ENCODE results near the gene PCSK9.

PCSK9 gene

DNA sequence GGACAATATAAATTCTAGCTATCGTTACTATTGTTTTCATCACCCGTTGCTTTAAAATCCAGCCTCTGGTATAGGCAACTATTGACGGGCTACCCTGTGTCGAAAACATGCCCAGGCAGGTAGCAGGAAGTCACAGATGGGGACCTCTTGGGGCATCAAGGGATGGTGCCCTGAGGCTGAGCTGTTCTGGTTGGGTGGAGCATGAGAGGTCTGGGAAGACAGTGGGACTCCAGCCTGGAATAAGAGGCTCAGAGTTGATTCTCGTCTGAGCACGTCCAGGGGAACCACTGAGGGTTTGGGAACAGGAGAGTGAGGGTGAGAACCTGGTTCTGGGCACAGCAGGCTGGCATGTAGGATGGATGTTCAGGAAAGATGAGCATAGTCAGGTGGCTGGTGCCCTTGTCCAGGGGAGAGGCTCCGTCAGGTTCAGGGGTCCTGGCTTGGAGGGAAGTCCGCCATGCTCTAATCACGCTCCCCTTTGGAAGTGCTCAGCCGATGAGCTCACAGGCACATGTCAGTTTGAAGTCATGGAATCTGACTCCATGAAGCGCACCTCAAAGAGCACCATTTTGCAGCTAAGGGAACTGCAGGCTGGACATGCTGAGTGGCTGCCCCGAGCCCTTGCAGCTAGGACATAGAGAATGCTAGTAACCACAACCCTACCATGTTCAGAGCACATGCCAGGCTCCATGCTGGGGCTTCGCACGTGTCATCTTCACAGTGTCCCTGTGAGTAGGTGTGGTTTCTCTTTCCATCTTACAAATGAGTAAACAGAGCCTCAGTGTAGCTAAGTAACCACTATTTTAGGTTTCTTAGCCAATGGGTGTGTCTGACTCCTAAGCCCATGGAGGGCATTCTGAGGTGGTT, 21.0 kb downstream of the PCSK9 start:
- no peak for DNase-seq

DNA sequence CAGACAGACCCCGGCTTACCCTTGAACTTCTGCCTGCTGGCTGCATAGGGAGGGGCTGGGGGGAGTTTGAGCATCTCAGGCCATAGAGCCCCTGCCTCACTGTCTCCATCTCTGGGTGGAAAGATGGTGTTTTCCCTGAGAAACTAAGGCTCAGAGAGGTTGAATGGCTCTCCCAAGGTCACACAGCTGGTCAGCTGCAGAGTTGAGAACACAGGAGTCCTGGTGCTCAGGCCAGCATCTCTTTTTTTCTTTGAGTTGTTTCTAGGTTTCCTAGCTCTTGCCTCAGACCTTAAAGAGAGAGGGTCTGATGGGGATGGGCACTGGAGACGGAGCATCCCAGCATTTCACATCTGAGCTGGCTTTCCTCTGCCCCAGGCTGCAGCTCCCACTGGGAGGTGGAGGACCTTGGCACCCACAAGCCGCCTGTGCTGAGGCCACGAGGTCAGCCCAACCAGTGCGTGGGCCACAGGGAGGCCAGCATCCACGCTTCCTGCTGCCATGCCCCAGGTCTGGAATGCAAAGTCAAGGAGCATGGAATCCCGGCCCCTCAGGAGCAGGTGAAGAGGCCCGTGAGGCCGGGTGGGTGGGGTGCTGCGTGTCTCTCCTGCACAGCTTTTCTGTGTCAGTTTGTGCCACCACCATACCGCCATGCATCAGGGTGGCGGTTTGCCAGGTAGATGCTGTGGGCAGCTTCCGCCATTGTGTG, 21.8 kb downstream of the PCSK9 start:
- DNase-seq = no peak

GRCh38 chr1:55061706-55062321, 22.5 kb downstream of the PCSK9 start:
- DNase-seq = no peak

GRCh38 chr1:55062801-55063576, 23.6 kb downstream of the PCSK9 start:
- DNase-seq = no peak

DNA sequence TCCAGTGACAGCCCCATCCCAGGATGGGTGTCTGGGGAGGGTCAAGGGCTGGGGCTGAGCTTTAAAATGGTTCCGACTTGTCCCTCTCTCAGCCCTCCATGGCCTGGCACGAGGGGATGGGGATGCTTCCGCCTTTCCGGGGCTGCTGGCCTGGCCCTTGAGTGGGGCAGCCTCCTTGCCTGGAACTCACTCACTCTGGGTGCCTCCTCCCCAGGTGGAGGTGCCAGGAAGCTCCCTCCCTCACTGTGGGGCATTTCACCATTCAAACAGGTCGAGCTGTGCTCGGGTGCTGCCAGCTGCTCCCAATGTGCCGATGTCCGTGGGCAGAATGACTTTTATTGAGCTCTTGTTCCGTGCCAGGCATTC, 24.2 kb downstream of the PCSK9 start:
- no peak for DNase-seq

- DNase-seq = no peak
Measured at GRCh38 chr1:55064071-55064581, 24.8 kb downstream of the PCSK9 start.

GRCh38 chr1:55064861-55065263, 25.5 kb downstream of the PCSK9 start:
- DNase-seq = no peak

DNA sequence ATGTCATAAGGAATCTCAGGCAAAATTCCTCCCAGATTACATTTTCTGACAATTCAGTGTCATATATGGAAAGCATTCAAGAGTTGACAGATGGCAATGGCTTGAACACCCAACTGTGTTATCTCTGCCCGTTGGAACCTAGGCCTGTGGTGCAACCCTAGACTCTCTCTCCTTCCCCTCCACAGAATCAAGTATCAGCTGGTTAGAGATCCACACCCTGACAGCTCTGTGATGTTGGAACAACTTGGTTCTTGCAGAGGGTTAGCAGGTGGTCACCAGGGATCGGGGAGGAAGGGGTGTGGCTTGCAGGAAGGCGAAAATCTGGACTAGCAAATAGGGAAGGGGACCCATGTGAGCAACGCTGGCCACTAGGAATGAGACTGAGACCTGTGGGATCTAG, 26.3 kb downstream of the PCSK9 start:
- DNase-seq = no peak

DNA sequence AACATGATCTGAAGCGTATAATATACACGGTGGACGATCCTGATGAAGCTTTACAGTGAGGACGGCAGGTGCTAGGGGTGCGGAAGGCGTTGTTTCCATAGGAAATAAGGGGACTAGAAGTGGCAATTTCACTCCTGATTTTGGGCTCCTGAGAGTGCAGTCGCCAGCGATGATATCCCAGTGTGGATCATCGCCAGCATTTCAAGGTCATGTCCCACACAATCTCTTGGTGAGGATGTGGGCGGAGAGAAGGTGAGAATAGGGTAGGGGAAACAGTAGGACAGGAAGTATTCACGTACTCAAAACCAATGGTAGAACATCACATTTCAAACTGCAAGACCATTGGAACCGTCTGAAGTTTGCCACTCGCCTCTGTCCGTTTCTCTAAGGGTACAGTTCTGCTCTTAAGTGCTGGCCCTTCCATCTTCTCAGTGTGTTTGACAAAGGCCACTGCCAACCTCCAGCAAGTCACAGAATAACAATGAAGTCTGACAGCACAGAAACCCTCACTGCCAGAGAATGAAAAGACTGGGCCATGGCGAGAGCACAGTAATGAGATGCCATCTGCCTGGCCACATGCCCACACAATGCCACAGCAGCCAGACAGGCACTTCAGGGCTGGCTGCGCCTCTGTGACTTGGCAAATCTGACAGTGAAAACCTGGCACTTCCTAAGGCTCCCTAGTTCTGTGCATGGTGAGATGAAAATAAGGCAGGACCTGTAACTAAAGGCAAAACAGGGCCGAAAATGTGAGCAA, 27.9 kb downstream of the PCSK9 start:
- no peak for DNase-seq

GRCh38 chr1:55067914-55068313, 28.6 kb downstream of the PCSK9 start:
- no peak for DNase-seq

- DNase-seq = no peak
Measured at GRCh38 chr1:55068638-55069037, 29.3 kb downstream of the PCSK9 start.

DNA sequence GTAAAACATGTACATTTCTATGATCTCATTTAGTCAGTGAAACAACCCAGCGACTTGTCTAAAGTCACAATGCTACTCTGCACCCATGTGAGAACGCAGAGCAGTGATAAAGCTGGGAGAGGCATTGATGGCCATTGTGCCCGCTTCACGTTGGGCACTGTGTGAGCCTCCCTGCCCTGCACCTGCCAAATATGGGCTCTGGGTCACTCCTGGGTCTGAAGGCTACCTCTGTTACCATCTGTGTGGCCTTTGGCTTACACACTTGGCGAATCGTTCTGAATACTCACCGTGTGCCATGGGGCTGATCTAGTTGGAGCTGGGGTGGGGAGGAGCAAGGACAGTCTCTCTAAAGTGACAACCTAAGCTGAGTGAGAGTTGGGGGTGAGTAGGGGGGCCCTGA, 29.9 kb downstream of the PCSK9 start:
- DNase-seq = no peak

- no peak for DNase-seq
Measured at GRCh38 chr1:55070293-55071164, 31.2 kb downstream of the PCSK9 start.

GRCh38 chr1:55071477-55071876, 32.1 kb downstream of the PCSK9 start:
- no peak for DNase-seq

DNA sequence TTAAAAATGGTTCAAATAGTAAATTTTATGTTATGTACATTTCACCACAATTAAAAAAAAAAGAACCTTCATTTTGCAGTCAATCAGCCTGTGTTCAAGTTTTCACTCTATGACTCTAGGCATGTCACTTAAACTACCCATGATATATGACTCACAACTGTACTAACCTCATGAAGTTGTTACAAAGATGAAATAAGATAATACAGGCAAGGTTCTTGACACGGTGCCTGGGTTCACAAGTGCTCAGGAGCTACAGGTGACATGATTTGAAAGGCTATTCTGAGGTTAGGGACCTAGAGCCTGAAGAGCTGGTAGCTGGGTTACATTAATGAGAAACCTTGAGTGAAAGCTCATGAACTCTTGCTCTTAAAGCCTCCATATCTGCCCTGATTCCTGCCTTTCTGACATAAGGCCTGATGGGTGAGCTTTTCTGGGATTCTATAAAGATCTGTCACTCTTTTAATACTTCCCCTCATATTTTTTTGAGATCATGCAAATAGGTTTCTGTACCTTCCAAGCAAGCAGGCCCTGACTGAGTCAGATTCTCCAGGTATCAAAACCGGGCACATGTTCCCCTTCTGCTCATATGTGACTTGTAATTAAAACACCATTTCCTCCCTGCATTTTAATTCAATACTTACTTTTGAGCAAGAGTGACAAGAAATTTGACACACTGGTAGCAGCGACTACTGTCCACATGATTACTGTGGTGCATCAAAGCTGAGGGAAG, 34.0 kb downstream of the PCSK9 start:
- DNase-seq = no peak

DNA sequence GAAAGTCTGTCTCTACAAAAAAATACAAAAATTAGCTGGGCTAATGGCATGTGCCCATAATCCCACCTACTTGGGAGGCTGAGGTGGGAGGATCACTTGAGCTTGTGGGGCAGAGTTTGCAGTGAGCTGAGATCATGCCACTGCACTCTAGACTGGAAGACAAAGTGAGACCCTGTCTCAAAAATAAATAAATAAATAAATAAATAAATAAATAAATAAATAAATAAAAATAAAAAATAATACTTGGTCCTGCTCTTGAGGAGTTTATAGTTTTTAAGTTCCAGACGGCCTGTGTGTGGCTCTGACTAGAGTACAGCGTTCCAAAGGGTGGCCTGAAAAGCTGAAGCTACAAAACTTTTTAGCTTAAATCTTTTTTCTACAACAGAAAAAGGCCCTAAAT, 35.1 kb downstream of the PCSK9 start:
- DNase-seq = no peak

DNA sequence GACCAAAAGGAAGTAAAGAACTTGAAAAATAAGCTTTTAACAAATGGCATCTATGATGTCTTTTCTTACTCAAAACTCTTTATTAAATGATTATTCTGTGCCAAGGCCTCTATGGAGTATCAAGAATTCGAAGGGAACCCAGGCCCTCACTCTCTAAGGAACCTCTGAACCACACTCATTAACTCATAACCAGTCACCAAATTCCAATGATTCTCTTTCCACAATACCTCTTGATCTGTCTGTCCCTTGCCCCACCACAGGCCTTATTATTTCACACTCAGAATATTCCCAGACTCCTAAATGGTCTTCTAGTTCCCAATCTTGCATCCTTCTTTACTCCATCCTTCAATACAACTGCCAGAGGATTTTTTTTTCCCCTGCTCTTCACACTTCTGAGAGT, 37.0 kb downstream of the PCSK9 start:
- no peak for DNase-seq

DNA sequence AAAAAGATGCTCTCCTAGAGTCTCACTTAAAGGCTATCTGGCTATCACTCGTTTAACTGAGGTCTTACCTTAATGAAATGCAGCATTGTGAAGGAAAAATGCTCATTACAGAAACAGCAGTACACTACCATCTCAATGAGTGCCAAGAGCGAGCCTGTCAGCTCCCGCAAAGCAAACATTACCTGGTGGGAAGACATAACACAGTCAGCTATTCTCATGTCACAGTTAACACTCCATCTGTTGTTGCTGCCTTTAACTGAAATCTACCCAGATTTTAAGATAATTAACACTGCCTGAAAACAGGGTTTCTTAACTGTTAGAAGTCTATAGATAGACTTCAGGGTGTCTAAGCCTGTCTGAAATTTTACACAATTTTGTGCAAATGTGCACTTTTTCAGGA, 39.1 kb downstream of the PCSK9 start:
- no peak for DNase-seq

- no peak for DNase-seq
Measured at GRCh38 chr1:55079651-55080050, 40.3 kb downstream of the PCSK9 start.

- DNase-seq = no peak
Measured at GRCh38 chr1:55081188-55081904, 42.0 kb downstream of the PCSK9 start.

Measured in activated CD4-positive, alpha-beta T cell treated with anti-CD3 and anti-CD28 coated beads, Interleukin-2, amount 50 U/mL, for 1 hour (primary cell).